Natural killer cell (primary cell): ENCODE results near the gene PSMA7. TPM values are rescaled to one million over a fixed set of nuclear protein-coding genes. Genes with fewer than 3 reads are reported as not detected.
A peak's percentile ranks its signal among the peaks of the same experiment; 100 is the strongest.

Experiments used
- ATAC-seq, 3 donors: fragments of 150-1000 bp in 2 of 3; fragments of 200-7000 bp in 1 of 3; cut with Tn5 transposase; 1 replicate in 1 of 3; 2 replicates in 2 of 3; pipeline ENCODE4 v1.10.0; 2021; ENCODE audit warnings: mild to moderate bottlenecking in 2 of 3, moderate library complexity in 2 of 3
- DNase-seq, 2 donors: peaks; one replicate each; pipeline versions ENCODE4 v3.0.0 to v3.0.0-alpha.2; 2013 to 2021; ENCODE audit warnings: mixed read lengths in 1 of 2
- H3K27ac ChIP-seq: one replicate; pipeline ENCODE4 v1.5.1; 2013; ENCODE audit warnings: mild to moderate bottlenecking, low read length
- H3K27me3 ChIP-seq: one replicate; pipeline ENCODE4 v1.6.1; 2013; ENCODE audit warnings: low read length; ENCODE audit not compliant: control insufficient read depth, insufficient read depth
- H3K36me3 ChIP-seq: one replicate; pipeline ENCODE4 v1.6.1; 2013; ENCODE audit warnings: low read length; ENCODE audit not compliant: control insufficient read depth, insufficient read depth
- H3K4me1 ChIP-seq: one replicate; pipeline ENCODE4 v1.6.1; 2013; ENCODE audit warnings: low read length; ENCODE audit not compliant: control insufficient read depth, insufficient read depth
- H3K4me3 ChIP-seq: one replicate; pipeline ENCODE4 v1.5.1; 2013; ENCODE audit warnings: low read length
- H3K9me3 ChIP-seq: one replicate; pipeline ENCODE4 v1.6.1; 2013; ENCODE audit warnings: low read length; ENCODE audit not compliant: control insufficient read depth, insufficient read depth
- H3K27ac Mint-ChIP-seq, 2 donors: one replicate each; pipeline ENCODE4 v1.8.0; 2022; ENCODE audit warnings: mild to moderate bottlenecking in 2 of 2, mixed read lengths in 2 of 2, moderate library complexity in 1 of 2
- H3K27me3 Mint-ChIP-seq, 2 donors: one replicate each; pipeline ENCODE4 v1.8.0; 2022; ENCODE audit warnings: low read depth in 2 of 2, mixed read lengths in 2 of 2
- H3K36me3 Mint-ChIP-seq: one replicate; pipeline ENCODE4 v1.8.0; 2022; ENCODE audit warnings: mixed read lengths
- H3K4me1 Mint-ChIP-seq, 2 donors: one replicate each; pipeline ENCODE4 v1.8.0; 2022; ENCODE audit warnings: mixed read lengths in 2 of 2
- H3K4me3 Mint-ChIP-seq: one replicate; pipeline ENCODE4 v1.8.0; 2022; ENCODE audit warnings: mild to moderate bottlenecking, moderate library complexity, mixed read lengths
- H3K9me3 Mint-ChIP-seq, 2 donors: one replicate each; pipeline ENCODE4 v1.8.0; 2022; ENCODE audit warnings: mixed read lengths in 2 of 2
- CTCF ChIP-seq: fragments of 200-600 bp; IDR thresholded peaks from one replicate; pipeline ENCODE4 v1.8.0; 2022; ENCODE audit warnings: antibody characterized with exemption
- WGBS: methylation state at CpG from one replicate; pipeline ENCODE4 v1.1.7; 2013; ENCODE audit warnings: missing lambda C conversion rate; ENCODE audit not compliant: insufficient coverage; 5-methylcytosine and 5-hydroxymethylcytosine counted together
- intact Hi-C: fragments of 100-400 bp; cut with micrococcal nuclease; formaldehyde crosslinking; loops from one replicate; pipeline ENCODE4 v1.14.2; 2022
- total RNA-seq, 4 donors: library from RNA; stranded (reverse); fragments of 120-200 nt in 1 of 4; gene quantifications; one replicate each; pipeline versions ENCODE4 v1.2.3 to v1.2.4, GENCODE V29; 2013 to 2022

The PSMA7 gene
- total RNA-seq, 3 donors from 2014 or later (not counting 1 experiment from before 2014, with no cell fraction given) = 154 to 177 (median 168) TPM

- H3K36me3 ChIP-seq = no peaks in the 10 kb centered on the region
- no peaks in the 10 kb centered on the region for H3K27me3 ChIP-seq
- peaks cover 18% of the 10 kb centered on the region for H3K4me1 ChIP-seq
- Mint-ChIP-seq H3K27ac (peak overlapping the region in 1 of 2 donors; percentile 55), H3K4me1 (peaks cover 5 to 24% of the 10 kb centered on the region in 2 donors), H3K9me3 (peaks cover 0 to 2% of the 10 kb centered on the region in 2 donors), H3K36me3 (no peaks in the 10 kb centered on the region), H3K27me3 (no peaks in the 10 kb centered on the region), H3K4me3 (no peak overlapping the region)
- intact Hi-C loops = loop anchor here (2.0 kb wide), 1 partner anchor 145 kb away; no protein-coding TSS in a partner anchor
- no peak overlapping the region for H3K4me3 ChIP-seq
- no peak for DNase-seq
- H3K27ac ChIP-seq = no peak overlapping the region
- no peak for ATAC-seq
- 92% methylated on average over 29 of the region's 29 CpGs for WGBS
- H3K9me3 ChIP-seq = no peaks in the 10 kb centered on the region
- TF ChIP-seq CTCF = no peak
Measured at GRCh38 chr20:62155428-62156253, 12.4 kb upstream of the PSMA7 start.

GRCh38 chr20:62151835-62152364, 8.7 kb upstream of the PSMA7 start:
- ATAC-seq (no peak), DNase-seq (no peak)
- Mint-ChIP-seq H3K27me3 (no peaks in the 10 kb centered on the region), H3K36me3 (no peaks in the 10 kb centered on the region), H3K4me1 (peaks cover 17 to 35% of the 10 kb centered on the region in 2 donors), H3K27ac (no peak overlapping the region), H3K4me3 (no peak overlapping the region), H3K9me3 (peaks cover 0 to 2% of the 10 kb centered on the region in 2 donors)
- Histone ChIP-seq H3K36me3 (no peaks in the 10 kb centered on the region), H3K4me3 (no peak overlapping the region), H3K4me1 (peaks cover 6% of the 10 kb centered on the region), H3K27ac (no peak overlapping the region), H3K9me3 (no peaks in the 10 kb centered on the region), H3K27me3 (no peaks in the 10 kb centered on the region)
- intact Hi-C loops = no loop called here
- TF ChIP-seq CTCF = no peak
- WGBS = 88% methylated on average over 23 of the region's 23 CpGs

- no peak overlapping the region for H3K27ac Mint-ChIP-seq
- intact Hi-C loops = no loop called here
- 85% methylated on average over 11 of the region's 11 CpGs for WGBS
Measured at GRCh38 chr20:62151225-62151624, 8.0 kb upstream of the PSMA7 start.

More at GRCh38 chr20:62151225-62151624, 8.0 kb upstream of the PSMA7 start:
- Mint-ChIP-seq H3K27me3 (no peaks in the 10 kb centered on the region), H3K4me3 (no peak overlapping the region), H3K36me3 (no peaks in the 10 kb centered on the region), H3K4me1 (peaks cover 15 to 35% of the 10 kb centered on the region in 2 donors), H3K9me3 (peaks cover 0 to 2% of the 10 kb centered on the region in 2 donors)
- H3K9me3 ChIP-seq = no peaks in the 10 kb centered on the region
- no peaks in the 10 kb centered on the region for H3K27me3 ChIP-seq
- H3K36me3 ChIP-seq = no peaks in the 10 kb centered on the region
- TF ChIP-seq CTCF = no peak
- no peak overlapping the region for H3K27ac ChIP-seq
- DNase-seq (no peak), ATAC-seq (no peak)
- no peak overlapping the region for H3K4me3 ChIP-seq
- H3K4me1 ChIP-seq = no peaks in the 10 kb centered on the region
